PC-9 (cell line): Measurements from ENCODE around the gene CGB3.

Source experiments
- CTCF ChIP-seq: fragments of 200-600 bp; sonication (generic); conservative IDR thresholded peaks from 2 replicates; pipeline ENCODE4 v1.6.1; 2017; ENCODE audit warnings: mixed run types, antibody characterized with exemption, mild to moderate bottlenecking, moderate library complexity
- EZH2 ChIP-seq: fragments of 200-600 bp; sonication (generic); IDR thresholded peaks from 2 replicates; pipeline ENCODE4 v1.8.0; 2017; ENCODE audit warnings: antibody characterized with exemption, low read depth

- no peak for TF ChIP-seq CTCF
- no peak for TF ChIP-seq EZH2
Measured at GRCh38 chr19:49064029-49064629, 40.0 kb upstream of the CGB3 start.
